ENCODE data around the gene STIP1. TPM values are rescaled to one million over a fixed set of nuclear protein-coding genes. Genes with fewer than 3 reads are reported as not detected.
A peak's percentile ranks its signal among the peaks of the same experiment; 100 is the strongest.

STIP1 gene
- polyA plus RNA-seq, 1 experiment = 139 TPM

DNA sequence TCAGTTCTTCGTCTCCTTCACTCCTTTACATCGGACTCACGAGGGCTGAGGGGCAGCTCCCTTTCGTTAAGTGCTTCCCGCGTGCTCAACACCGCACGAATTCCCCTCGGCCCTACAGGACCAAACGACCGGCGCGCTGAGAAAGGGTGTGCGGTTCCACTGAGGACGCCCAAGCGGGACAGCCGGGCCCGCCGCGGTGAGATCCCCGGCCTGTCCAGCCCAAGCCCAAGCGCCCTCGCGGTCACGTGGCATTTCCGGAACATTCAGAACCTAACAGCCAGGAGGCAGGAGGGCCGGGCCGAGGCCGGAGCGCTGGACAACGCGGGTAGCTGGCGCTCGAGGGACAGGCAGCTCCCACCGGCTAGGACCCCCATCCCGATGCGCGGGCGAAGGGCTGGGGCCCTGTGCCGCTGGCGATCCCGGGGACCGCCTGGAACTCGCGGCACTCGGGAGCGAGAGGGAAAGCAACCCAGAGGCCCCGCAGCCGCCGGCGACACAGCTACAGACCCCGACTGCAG lies 737 bp upstream of the STIP1 start:
- CTCF ChIA-PET = interaction anchor here (0.6 to 3.1 kb wide), 14 partner anchors 10 to 1709 kb away, joined by 3 to 19 read pairs (median 4); partner anchors contain the start of genes CATSPERZ and ESRRA
- Histone ChIP-seq H3K36me3 (ENCODE audit: control insufficient read depth, insufficient read depth, low read length) (peaks cover 2% of the 10 kb centered on the region), H3K27me3 (ENCODE audit: control insufficient read depth, insufficient read depth, low read length) (no peaks in the 10 kb centered on the region), H3K4me3 (ENCODE audit: low read depth, low read length) (peak overlapping the region; percentile 60)
- DNase-seq (ENCODE audit: low read depth) = no peak
- TF ChIP-seq, protein P1, sequence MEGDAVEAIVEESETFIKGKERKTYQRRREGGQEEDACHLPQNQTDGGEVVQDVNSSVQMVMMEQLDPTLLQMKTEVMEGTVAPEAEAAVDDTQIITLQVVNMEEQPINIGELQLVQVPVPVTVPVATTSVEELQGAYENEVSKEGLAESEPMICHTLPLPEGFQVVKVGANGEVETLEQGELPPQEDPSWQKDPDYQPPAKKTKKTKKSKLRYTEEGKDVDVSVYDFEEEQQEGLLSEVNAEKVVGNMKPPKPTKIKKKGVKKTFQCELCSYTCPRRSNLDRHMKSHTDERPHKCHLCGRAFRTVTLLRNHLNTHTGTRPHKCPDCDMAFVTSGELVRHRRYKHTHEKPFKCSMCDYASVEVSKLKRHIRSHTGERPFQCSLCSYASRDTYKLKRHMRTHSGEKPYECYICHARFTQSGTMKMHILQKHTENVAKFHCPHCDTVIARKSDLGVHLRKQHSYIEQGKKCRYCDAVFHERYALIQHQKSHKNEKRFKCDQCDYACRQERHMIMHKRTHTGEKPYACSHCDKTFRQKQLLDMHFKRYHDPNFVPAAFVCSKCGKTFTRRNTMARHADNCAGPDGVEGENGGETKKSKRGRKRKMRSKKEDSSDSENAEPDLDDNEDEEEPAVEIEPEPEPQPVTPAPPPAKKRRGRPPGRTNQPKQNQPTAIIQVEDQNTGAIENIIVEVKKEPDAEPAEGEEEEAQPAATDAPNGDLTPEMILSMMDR (IDR thresholded peaks at IDR 0.05; ENCODE audit: insufficient read depth, low read depth, low read length) = peak; percentile 65
- POLR2A ChIA-PET = interaction anchor here (0.6 to 1.1 kb wide), 3 partner anchors 58 to 194 kb away, joined by 3 to 5 read pairs (median 3); no protein-coding TSS in a partner anchor

DNA sequence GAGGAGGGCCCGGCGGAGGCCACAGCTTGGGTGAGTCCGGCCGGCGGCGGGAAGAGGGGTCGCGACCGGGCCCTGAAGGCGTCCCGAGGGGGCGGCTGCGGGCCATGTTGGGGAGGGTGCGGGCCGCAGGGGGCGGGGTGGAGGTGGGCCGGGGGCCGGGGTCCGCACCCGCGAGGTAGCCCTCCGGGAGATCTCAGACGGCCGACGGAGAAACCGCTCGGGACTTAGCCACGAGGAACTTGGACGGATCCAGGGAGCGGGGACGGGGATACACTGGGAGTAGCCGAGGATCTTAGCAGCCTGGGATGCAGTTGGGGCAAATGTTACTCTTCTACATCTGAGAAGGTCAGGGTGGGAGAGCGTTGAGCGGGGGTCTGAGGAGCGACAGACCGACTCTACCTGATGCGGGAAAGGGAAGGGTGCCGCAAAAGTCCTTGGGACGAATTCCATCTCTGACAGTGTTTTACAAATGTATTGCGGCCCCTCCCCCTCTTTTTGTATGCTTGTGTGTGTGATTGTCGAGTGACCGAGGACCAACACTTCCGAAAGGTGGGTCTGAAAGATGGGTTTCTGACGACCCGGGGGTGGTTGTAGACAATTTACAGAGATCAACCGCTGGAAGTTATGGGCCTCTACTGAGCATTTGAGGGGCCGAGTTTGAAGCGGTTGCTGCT lies 658 bp downstream of the STIP1 start:
- Histone ChIP-seq H3K4me3 (ENCODE audit: low read depth, low read length) (no peak overlapping the region), H3K36me3 (ENCODE audit: control insufficient read depth, insufficient read depth, low read length) (peaks cover 2% of the 10 kb centered on the region), H3K27me3 (ENCODE audit: control insufficient read depth, insufficient read depth, low read length) (no peaks in the 10 kb centered on the region)
- no peak for DNase-seq (ENCODE audit: low read depth)
- CTCF ChIA-PET = interaction anchor here (0.9 to 3.1 kb wide), 7 partner anchors 9 to 186 kb away, joined by 3 to 19 read pairs (median 6); partner anchors contain the start of gene ESRRA
- POLR2A ChIA-PET = no interaction called here
- TF ChIP-seq, protein P1 (IDR thresholded peaks at IDR 0.05; ENCODE audit: insufficient read depth, low read depth, low read length) = no peak

DNA sequence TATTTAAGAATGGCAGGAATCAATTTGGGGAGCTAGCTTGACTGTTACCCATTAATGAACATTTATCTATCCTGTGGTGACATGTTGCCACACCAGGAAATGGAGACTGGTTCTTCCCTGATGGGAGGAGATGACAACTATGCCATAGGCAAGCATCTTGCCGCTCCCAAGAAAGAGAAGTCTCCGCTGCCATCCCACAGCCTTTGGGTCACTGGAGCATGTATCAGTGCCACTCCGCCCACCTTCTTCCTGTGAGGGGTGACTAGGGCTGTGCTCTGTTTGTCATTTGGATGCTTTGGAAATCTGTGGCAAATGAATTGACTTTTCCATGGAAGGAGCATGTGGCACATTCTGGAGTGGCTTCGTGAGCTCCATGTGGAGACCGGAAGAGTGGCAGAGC lies 6.5 kb downstream of the STIP1 start:
- POLR2A ChIA-PET = no interaction called here
- CTCF ChIA-PET = interaction anchor here (1.1 to 3.2 kb wide), 3 partner anchors 11 to 112 kb away, joined by 3 to 13 read pairs (median 4); no protein-coding TSS in a partner anchor
- H3K4me3 ChIP-seq (ENCODE audit: low read depth, low read length) = no peak overlapping the region
- H3K27me3 ChIP-seq (ENCODE audit: control insufficient read depth, insufficient read depth, low read length) = no peaks in the 10 kb centered on the region
- TF ChIP-seq, protein P1 (IDR thresholded peaks at IDR 0.05; ENCODE audit: insufficient read depth, low read depth, low read length) = no peak
- DNase-seq (ENCODE audit: low read depth) = no peak
- peaks cover 30% of the 10 kb centered on the region for H3K36me3 ChIP-seq (ENCODE audit: control insufficient read depth, insufficient read depth, low read length)

DNA sequence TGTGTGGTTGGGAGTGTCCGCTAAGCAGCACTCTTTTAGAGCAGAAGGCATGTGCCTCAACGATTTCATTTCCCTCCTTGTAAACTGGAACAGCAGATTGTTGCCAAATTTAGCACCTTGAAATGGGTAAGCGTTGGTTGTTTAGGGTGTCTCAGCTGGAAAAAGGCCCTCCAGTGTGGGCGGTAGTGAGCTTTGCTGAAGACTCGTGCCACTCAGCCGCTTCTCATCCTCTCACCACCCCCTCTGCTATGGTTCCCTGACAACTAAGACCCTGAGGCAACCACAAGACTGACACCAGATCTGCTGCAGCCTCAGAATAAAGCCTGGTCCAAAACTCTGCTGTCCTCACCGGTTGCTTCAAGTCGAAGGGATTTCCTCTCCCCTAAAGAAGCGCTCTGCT lies 10.7 kb downstream of the STIP1 start:
- Histone ChIP-seq H3K36me3 (ENCODE audit: control insufficient read depth, insufficient read depth, low read length) (peaks cover 36% of the 10 kb centered on the region), H3K4me3 (ENCODE audit: low read depth, low read length) (no peak overlapping the region), H3K27me3 (ENCODE audit: control insufficient read depth, insufficient read depth, low read length) (no peaks in the 10 kb centered on the region)
- TF ChIP-seq, protein P1 (IDR thresholded peaks at IDR 0.05; ENCODE audit: insufficient read depth, low read depth, low read length) = no peak
- no peak for DNase-seq (ENCODE audit: low read depth)
- CTCF ChIA-PET = interaction anchor here (2.0 to 2.2 kb wide), 2 partner anchors 11 to 105 kb away, joined by 6 to 11 read pairs; partner anchors contain the start of gene STIP1
- POLR2A ChIA-PET = no interaction called here

DNA sequence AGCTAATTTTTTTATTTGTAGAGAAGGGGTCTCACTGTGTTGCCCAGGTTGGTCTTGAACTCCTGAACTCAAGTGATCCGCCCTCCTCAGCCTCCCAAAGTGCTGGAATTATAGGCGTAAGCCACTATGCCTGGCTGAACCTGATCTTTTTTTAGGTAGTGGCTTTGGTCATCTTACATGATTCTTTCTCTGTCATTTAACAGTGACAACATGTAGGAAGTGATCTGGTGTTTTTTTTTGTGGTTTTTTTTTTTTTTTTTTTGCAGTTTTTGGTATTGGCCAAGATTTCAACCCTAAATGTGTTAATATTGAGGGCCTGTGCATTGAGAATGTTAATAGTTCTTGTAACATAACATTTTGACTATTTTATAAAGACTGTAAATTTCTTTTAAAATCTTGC lies 12.5 kb downstream of the STIP1 start:
- no peak for DNase-seq (ENCODE audit: low read depth)
- Histone ChIP-seq H3K4me3 (ENCODE audit: low read depth, low read length) (no peak overlapping the region), H3K27me3 (ENCODE audit: control insufficient read depth, insufficient read depth, low read length) (no peaks in the 10 kb centered on the region), H3K36me3 (ENCODE audit: control insufficient read depth, insufficient read depth, low read length) (peaks cover 36% of the 10 kb centered on the region)
- CTCF ChIA-PET = no interaction called here
- TF ChIP-seq, protein P1 (IDR thresholded peaks at IDR 0.05; ENCODE audit: insufficient read depth, low read depth, low read length) = no peak
- POLR2A ChIA-PET = no interaction called here
